HG03060 (cell line): ENCODE measurements around the gene C1RL.
A peak's percentile ranks its signal among the peaks of the same experiment; 100 is the strongest.
"Not testable (repeated sequence)": the region's sequence is repeated elsewhere in the genome, so short reads cannot be mapped to it uniquely, and the experiment has no call there.

ENCODE experiments used
- ATAC-seq: cut with Tn5 transposase; IDR thresholded peaks from one replicate; pipeline ENCODE4 v1.9.1; 2021; ENCODE audit warnings: low read depth, moderate number of reproducible peaks; ENCODE audit not compliant: unreplicated experiment

Gene C1RL

DNA sequence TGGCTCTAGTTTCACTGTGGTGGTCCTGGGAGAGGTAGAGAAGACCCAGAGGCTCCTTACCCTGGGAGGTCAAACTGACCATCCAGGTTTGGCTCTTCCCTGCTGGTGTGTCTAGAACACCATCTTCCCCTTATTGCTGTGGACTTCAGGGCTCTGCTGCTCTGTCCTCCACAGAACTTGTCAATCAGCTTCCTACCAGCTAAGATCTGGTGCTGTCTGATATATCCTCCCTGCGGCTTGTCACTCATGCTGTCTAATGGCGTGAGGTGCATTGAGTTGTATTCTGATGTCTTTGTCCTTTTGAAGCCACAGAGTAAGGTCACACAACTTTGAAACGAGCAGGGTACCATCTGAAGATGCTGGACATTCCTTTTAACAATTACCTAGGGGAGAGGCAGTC lies 7.2 kb upstream of the C1RL start:
- no peak for ATAC-seq

DNA sequence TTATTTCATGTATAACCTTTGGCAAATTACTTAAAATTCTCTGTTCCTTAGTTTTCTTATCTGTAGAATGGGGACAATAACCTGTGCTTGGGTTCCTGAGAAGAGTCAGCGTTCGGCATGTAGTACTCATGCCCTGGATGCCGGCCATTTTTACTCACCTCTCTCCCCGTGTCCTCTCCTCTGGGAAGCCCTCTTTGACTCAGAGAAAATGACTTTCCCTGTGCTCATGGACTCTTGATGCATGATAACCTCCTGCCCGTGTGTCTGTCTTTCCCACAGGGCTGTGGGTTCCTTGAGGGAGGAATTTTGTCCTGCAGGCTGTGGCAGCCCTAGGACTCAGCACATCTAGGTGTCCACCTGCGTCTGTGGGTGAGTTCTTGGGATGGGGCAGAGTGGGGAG lies 5.8 kb upstream of the C1RL start:
- ATAC-seq, result no peak

DNA sequence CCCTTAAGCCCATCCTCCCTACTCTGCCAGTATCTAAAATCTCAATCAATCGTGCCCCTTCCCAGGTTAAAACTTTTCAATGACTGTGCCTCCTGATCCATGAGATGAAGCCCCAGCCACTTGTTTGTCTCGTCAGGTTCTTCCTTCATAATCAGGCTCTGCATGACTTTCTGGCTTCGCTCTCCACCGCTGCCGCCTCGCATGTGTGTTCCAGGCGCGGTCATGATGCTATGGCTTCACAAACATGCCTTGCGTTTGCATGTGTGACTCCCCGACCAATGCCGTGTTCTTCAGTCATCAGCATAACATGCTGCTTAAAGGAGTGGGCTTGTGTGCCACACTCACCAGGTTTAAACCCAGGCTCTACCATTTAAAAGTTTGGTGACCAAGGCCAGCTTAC lies 5.0 kb upstream of the C1RL start:
- ATAC-seq, result no peak

DNA sequence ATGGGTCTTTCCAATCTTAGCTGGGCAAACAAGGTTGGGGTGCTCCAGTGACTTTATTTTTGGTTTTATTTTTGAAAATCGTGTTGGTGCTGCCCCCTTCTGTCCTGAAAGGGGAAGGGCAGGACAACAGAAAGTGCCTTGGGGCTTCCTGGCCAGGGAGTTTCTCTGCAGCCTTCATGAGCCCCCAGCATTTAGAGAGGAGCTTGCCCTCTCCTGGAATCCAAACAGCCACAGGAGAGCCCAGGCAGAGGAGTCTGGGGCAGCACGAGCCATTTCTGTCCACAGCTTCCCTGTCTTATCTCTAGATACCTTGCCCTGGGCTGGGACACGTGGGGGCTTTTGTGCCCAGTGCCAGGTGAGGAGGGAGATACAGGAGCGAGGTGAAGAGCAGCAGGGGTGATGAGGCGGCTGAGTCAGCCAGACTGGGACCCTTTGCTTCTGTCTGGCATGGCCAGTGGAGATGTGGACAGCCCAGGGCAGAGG lies 4.4 kb upstream of the C1RL start:
- ATAC-seq, result no peak

DNA sequence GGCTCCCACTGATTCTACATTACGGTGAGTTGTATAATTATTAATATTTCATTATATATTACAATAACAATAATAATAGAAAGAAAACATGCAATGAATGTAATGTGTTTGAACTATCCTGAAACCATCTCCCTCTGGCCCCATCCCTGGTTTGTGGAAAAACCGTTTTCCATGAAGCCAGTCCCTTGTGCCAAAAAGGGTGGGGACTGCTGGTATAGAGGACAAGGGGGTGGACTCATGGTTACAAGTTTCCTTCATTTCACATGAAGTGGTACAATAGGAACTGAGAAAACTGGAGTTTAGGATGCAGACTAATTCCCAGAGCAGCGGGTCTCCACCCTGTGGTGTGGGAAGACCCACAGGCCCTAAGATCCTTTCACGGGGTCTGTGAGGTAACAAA lies 3.0 kb upstream of the C1RL start:
- ATAC-seq, result no peak

DNA sequence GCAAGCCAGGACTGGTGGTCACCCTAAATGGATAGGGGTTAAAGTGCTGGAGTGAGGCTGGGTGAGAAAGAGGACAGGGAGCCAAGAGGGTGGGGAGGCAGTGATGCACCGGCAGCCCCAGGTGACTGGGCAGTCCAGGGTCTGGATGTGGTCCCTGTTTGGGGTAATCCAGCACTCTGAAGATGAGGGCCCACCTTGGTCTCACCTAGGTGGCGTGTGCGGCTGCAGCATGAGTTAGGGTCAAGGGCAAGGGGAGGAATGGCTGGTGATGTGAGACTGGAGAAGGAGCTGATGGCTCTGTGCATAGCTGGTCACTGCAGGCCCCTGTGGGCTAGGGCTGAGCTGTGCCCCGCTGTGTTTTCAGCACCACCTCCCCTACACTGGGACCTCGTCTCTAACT lies 1.6 kb upstream of the C1RL start:
- ATAC-seq, result no peak

DNA sequence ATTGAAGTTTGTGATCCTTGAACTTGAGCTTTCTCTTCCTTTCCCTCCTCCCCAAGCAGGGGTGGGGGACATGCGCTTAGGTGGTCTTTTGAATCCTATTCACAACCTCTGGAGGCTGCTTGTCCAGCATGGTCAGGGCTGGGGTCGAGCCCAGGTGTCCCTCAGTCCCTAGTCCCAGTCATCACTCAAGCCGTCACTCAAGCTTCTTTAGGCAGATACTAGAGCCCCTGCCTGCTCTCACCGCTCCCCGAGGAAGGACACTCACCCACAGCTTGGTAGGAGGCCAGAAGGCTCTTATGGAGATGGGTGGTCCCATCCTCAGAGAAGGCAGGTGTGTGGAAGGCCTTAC lies 532 bp upstream of the C1RL start:
- no peak for ATAC-seq

DNA sequence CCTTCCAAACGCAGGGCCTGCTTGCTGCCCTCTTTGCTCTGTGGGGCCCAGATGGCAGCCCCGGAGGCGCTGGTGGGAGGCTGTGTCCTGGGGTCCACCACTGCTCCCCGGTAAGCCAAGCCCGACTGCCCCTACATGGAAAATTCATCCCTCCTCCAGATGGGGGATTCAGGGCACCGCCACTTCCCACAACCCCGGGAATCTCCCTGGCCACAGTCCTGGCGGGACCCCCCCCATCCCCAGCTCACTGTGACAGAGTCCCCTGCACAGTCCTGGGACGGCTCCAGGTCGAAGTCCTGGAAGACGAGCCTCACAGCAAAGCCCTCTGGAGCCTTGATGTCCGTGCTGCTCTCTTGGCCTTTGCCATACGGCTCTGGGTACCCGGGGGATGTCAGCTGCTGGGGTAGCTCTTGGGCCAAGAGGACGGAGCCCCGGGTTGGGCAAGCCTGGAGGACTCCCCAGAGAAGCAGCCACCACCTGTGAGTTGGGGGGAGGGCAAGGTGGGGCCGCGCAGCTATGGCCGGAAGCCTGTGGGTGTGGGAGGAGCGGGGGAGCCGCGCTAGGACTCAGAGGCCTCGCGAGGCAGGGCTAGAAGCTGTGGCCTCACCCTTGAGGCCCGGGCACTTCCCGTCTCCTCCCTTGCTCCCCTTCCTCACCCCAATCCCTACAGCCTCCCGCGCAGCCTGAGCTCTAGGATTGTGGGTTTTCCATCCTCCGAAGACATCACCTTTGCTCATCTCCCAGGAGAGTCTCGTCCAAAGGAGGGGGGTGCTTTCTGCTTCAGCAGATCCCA lies 815 bp downstream of the C1RL start:
- ATAC-seq, result peak; percentile 55

DNA sequence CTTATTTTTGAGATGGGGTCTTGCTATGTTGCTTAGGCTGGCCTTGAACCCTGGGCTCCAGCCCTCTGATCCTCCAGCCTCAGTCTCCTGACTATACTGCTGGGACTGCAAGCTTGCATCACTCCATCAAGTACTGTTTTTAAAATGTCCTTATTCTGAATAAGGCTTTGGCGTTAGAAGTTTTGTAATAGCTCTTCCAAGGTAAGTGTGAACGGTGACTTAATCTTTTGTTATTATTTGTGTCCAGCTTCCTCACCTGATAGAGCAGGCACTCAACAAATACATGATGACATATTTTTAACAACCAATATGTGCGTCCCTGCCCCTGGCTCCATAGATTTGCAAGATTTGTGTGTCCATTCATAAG lies 1.4 kb downstream of the C1RL start:
- no peak for ATAC-seq

DNA sequence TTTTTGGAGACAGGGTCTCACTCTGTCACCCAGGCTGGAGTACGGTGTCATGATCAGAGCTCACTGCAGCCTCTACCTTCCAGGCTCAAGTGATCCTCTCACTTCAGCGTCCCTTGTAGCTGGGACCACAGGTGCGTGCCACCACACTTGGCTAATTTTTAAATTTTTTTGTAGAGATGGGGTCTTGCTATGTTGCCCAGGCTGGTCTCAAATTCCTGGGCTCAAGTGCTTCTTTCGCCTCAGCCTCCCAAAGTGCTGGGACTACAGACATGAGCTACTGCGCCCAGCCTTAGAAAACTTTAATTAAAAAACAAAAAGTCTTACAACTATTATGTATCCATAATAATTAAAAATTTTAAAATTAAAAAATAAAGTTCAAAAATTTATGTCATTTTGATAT lies 1.8 kb downstream of the C1RL start:
- ATAC-seq, result not testable (repeated sequence)

DNA sequence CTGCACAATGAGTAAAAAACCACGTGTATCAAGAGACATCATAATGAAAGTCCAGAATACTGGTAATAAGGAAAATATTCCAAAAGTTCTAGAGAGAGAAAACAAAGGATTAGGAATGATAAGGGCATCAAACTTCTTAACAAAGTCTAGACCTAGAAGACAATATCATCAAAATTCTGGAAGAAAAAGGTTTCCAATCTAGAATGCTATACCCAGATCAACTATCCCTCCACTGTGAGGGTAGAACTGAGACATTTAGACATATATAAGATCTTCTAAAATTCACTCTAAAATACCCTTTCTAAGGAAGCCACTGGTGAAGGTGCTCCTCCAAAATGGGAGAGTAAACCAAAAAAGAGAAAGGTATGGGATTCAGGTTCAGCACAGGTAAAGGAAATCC lies 2.9 kb downstream of the C1RL start:
- no peak for ATAC-seq

DNA sequence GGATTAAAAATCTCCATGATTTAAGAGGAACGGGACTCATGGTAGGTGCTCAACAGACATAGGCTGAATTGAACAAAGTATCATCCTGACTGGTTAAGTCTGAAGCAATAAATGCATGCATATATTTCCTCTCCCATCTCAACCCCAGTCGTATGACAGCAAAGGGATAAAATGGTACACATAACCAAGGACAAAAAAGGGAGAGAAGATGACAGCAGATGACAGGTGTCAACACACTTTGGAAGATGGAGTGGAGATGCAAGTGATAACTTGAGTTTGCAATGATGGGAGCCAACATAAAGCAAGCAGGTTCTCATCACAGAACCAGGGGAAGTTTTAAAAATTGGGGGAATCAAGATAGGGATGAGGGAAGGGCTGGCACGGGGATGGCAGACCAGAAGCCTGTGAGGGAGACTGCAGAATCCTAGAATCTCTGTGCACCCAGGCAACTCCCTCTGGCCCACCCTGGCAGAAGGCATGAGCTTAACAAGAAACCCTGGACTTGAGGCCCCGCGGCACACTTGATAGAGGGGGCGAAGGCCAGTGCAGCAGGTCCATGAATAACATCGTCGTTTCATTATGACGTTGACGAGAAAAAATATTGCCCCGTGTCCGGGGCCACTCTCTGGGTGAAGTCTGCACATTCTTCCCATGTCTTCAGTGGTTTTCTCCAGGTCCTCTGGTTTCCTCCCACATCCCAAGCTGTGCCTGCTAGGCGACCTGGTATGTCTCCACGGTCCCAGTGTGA lies 5.0 kb downstream of the C1RL start:
- no peak for ATAC-seq

DNA sequence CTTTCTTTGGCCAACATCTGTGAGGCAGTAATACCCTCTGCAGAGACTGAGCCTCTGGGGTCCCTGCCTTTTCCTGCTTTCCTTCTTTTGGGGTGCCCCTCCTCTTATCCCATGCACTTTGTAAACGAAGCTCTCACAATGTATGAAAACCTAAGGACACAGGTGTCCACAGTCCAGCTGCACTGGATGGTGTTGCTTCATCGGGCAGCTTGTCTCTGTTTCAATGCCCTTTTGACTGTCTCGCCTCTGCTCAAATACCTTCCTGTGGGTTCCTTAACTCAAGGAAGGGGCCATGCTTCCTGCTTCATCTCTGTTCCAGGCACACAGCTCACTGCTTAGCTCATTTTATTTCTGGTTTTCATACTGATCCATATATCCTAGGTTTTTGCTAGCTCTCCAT lies 6.4 kb downstream of the C1RL start:
- no peak for ATAC-seq

DNA sequence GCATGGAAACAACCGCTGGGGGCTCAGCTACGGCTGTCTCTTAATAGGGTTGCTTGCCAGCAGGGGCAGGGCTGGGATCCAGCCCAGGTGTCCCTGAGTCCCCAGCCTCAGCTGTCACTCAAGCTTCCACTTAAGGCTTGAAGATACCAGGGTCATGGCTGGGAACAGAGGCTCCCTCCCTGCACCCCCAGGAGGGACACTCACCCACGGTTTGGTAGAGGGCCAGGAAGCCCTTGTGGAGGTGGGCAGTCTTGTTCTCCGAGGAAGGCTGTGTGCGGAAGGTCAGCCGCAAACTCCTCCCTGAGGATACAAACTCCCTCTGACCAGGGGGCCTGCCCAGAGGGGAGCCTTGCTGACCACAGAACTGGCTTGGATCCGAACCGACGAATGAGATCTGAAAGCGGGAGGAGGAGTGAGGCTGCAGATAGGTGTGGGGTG lies 7.3 kb downstream of the C1RL start:
- ATAC-seq, result no peak

DNA sequence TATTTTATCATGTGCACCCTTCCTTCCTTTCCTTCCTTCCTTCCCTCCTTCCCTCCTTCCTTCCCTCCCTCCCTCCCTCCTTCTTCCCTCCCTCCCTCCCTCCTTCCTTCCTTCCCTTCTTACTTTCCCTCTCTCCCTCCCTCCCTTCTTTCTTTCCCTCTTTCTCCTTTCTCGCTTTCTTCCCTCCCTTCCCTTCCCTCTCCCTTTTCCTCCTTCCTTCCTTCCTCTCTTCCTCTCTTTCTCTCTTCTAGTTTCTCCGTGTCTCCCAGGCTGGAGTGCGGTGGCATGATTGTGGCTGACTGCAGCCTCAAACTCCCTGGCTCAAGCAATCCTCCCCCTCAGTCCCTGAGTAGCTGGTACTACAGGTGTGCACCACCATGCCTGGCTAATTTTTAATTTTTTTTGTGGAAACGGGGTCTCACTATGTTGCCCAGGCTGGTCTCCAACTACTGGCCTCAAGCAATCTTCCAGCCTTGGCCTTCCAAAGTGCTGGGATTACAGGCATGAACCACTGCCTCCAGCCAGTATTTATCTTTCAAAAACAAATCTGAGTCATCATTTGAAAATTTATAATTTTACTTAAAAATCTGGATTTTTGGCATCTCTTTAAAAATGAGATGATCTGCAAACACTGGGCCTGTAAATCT lies 7.8 kb downstream of the C1RL start:
- ATAC-seq, result no peak

DNA sequence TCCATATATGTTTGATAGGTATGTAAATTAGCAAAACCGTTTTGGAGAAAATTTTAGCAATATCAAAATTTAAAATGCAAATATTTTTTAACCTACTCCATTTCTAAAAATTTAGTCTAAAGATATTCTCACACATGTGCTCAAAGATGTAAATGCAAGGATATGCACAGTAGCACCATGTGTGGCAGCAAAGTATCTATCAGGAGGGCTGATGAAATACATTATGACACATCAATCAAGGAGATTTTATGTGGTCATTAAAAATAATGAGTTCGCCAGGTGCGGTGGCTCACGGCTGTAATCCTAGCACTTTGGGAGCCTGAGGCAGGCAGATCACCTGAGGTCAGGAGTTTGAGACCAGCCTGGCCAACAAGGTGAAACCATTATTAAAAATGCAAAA lies 8.8 kb downstream of the C1RL start:
- no peak for ATAC-seq

DNA sequence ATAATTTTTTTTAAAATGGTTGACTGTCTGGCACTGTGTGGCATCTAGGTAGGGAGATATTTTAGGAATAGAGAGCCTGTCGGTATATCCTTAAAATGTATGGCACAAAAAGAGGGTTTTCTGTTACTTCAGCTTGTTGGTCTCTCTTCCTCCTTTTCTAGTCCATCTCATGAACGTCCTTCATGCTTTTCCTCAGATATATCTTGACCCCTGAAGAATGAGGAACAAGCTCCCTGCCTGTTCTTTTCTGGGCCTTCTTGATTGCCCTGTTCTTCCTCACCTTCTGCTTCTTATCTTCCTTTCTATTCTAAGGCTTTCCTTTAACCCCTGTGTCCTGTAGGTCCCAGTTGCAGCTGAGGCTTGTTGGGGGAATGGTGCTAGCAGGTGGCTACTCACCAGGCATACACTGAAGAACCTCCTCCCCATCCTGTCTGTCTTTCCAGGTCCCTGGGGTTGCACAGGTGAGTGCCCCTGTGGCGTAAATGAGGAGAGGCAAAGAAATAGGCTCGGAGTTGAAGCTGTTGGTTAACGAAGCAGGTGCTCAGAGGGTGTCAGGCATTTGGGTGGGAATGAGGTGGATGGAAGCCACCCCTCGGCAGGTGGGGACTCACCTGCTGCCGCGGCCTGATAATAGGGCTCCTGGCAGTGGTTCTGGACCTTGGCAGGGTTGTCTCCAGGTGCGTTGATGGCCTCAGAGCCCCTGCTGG lies 9.6 kb downstream of the C1RL start:
- no peak for ATAC-seq

DNA sequence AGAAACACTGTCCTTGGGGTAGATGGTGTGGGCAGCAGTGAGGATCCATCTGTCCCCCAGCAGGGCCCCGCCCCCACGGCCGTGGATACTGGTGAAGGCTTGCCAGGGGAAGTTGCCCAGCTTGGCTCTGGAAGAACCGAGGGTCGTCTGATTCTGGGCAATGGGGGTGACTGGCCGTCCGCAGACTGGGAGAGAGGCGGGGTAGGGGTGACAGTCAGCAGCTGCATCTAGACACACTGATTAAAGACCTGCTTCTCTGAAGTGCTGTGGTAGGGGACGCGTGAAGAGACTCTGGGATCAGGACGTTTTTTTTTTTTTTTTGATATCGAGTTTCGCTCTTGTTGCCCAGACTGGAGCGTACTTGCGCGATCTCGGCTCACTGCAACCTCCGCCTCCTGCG lies 12.0 kb downstream of the C1RL start:
- ATAC-seq, result no peak

DNA sequence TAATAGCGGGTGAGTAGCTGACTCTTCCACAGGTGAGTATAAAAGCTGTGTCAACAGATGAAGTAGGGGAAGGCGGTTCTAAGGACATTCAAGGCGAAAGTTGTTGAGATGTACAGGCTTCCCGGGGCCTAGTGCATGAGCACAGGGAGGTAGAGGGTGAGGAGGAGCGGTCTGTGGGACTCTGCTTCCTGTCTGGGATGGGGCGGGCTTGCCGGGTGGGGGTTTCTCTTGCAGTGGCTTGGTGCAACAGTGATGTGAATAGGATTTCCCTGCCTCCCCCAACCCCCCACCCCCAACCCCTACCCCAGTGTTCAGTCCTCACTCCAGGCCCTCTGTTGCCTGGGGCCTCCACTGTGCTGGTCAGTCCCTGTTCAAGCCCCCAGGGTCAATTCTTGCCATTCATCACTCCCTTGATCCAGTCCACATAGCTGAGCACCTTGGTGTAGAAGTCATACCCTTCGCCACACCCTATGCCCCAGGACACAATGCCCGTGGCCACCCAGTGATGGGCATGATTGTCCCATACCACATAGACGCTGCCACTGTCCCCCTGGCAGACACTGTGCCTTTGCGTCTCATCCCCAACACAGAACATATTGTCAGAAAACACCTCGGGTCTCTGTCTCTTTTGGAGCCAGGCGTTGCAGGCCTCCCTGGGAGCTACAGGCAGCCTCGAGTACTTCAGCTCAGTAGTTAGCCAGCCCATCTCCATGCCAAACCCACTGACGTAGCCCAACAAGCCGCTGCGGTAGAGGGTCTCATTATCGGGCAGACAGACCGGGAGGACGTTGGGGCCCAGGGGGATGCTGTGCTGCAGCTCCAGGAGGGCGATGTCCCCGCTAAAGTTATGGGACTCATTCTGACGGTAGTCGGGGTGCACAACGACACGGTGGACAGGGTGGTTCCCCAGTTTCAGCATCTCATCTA lies 12.7 kb downstream of the C1RL start:
- ATAC-seq, result no peak

DNA sequence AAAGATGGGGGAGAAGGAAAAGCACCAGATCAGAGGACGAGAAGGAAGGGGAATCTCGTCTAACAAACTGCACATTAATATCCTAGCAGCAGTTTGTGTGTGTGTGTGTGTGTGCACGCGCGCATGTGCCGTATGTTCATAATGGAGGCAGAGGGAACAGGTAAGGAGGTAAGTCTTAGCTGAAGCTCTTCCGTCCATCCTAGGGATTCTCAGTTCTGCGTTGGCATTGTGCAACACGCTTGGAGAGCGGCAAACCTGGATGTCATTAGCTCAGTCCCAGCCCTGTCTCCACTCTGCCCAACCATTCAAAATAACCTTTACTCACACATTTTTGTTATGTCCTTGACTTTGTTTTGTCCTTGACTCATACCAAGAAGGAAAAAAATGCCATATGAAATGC lies 15.1 kb downstream of the C1RL start:
- ATAC-seq, result no peak
